IMR-90 (cell line): ENCODE data around the gene SERHL2. TPM values are rescaled to one million over a fixed set of nuclear protein-coding genes. Genes with fewer than 3 reads are reported as not detected.
"Not testable (repeated sequence)": the region's sequence is repeated elsewhere in the genome, so short reads cannot be mapped to it uniquely, and the experiment has no call there.

Source experiments
- ATAC-seq: fragments of 200-7000 bp; cut with Tn5 transposase; 2 replicates; pipeline ENCODE4 v1.9.1; 2020; ENCODE audit warnings: low read depth, mild to moderate bottlenecking, moderate library complexity
- BruUV-seq: library from RNA; stranded (reverse); fragments of 400-500 nt; replicated peaks from 2 replicates; lab custom pipeline; 2021; lab: Mats Ljungman, UMichigan
- CTCF ChIA-PET: fragments of 300-600 bp; formaldehyde crosslinking; extraction: SDS; loops from one replicate; lab custom pipeline; 2021; ENCODE audit warnings: antibody characterized with exemption; lab: Yijun Ruan, JAX
- POLR2A ChIA-PET: fragments of 300-600 bp; sonication (Branson Sonifier 250); formaldehyde crosslinking; loops from one replicate; lab custom pipeline; 2022; ENCODE audit warnings: antibody characterized with exemption; ENCODE audit not compliant: unreplicated experiment; lab: Charles Lee
- DNase-seq: peaks from one replicate; pipeline ENCODE4 v3.0.0; 2013
- H2AFZ ChIP-seq: replicated peaks from 2 replicates; pipeline ENCODE3; 2013; ENCODE audit warnings: low read length, mild to moderate bottlenecking; ENCODE audit not compliant: poor library complexity
- H2AK5ac ChIP-seq: 2 replicates; pipeline ENCODE4 v1.6.1; 2013; ENCODE audit warnings: low read depth, low read length, inconsistent platforms
- H2AK9ac ChIP-seq: replicated peaks from 2 replicates; pipeline ENCODE3; 2013; ENCODE audit warnings: mild to moderate bottlenecking, low read depth, low read length, moderate library complexity; ENCODE audit not compliant: poor library complexity
- H2BK120ac ChIP-seq: 2 replicates; pipeline ENCODE4 v1.6.1; 2013; ENCODE audit warnings: low read depth, low read length, inconsistent platforms
- H2BK15ac ChIP-seq: 3 replicates; pipeline ENCODE4 v1.6.1; 2013; ENCODE audit warnings: low read depth, low read length, inconsistent platforms
- H2BK20ac ChIP-seq: 2 replicates; pipeline ENCODE4 v1.6.1; 2013; ENCODE audit warnings: low read depth, mild to moderate bottlenecking, inconsistent platforms, low read length, moderate library complexity
- H2BK5ac ChIP-seq: 2 replicates; pipeline ENCODE4 v1.6.1; 2013; ENCODE audit warnings: mild to moderate bottlenecking, low read depth, low read length, inconsistent platforms; ENCODE audit not compliant: poor library complexity, severe bottlenecking
- H3K14ac ChIP-seq: replicated peaks from 2 replicates; pipeline ENCODE4 v1.6.1; 2013; ENCODE audit warnings: low read depth, low read length, inconsistent platforms
- H3K18ac ChIP-seq: 2 replicates; pipeline ENCODE4 v1.6.1; 2013; ENCODE audit warnings: low read depth, low read length, control low read depth
- H3K23ac ChIP-seq: 2 replicates; pipeline ENCODE4 v1.6.1; 2013; ENCODE audit warnings: low read depth, low read length, inconsistent platforms
- H3K27ac ChIP-seq: 2 replicates; pipeline ENCODE4 v1.5.1; 2013; ENCODE audit warnings: mild to moderate bottlenecking, control low read depth, low read length; ENCODE audit not compliant: insufficient read depth
- H3K27me3 ChIP-seq: 2 replicates; pipeline ENCODE4 v1.6.1; 2013; ENCODE audit warnings: low read length; ENCODE audit not compliant: control insufficient read depth, insufficient read depth
- H3K36me3 ChIP-seq: 2 replicates; pipeline ENCODE4 v1.6.1; 2013; ENCODE audit warnings: low read length, mixed read lengths; ENCODE audit not compliant: control insufficient read depth, insufficient read depth
- H3K4ac ChIP-seq: 2 replicates; pipeline ENCODE4 v1.6.1; 2013; ENCODE audit warnings: low read depth, low read length, inconsistent platforms
- H3K4me1 ChIP-seq: 2 replicates; pipeline ENCODE4 v1.6.1; 2013; ENCODE audit warnings: low read length, mixed read lengths; ENCODE audit not compliant: control insufficient read depth, insufficient read depth
- H3K4me2 ChIP-seq: 2 replicates; pipeline ENCODE4 v1.6.1; 2013; ENCODE audit warnings: low read depth, mild to moderate bottlenecking, control low read depth, low read length, moderate library complexity
- H3K4me3 ChIP-seq: 2 replicates; pipeline ENCODE4 v1.5.1; 2013; ENCODE audit warnings: low read depth, mild to moderate bottlenecking, control low read depth, low read length, moderate library complexity; ENCODE audit not compliant: insufficient read depth
- H3K56ac ChIP-seq: 2 replicates; pipeline ENCODE4 v1.6.1; 2013; ENCODE audit warnings: low read length, inconsistent platforms; ENCODE audit not compliant: insufficient read depth; ENCODE audit errors: extremely low read depth
- H3K79me1 ChIP-seq, 2 experiments: 2 replicates each; pipeline ENCODE4 v1.6.1; 2013; ENCODE audit warnings: low read length in 2 of 2, inconsistent platforms in 1 of 2, low read depth in 1 of 2
- H3K9ac ChIP-seq: 2 replicates; pipeline ENCODE4 v1.6.1; 2013; ENCODE audit warnings: low read depth, low read length, control low read depth
- H3K9me1 ChIP-seq: 2 replicates; pipeline ENCODE4 v1.6.1; 2013; ENCODE audit warnings: low read length, inconsistent platforms; ENCODE audit not compliant: insufficient read depth
- H3K9me3 ChIP-seq: 2 replicates; pipeline ENCODE4 v1.6.1; 2013; ENCODE audit warnings: low read length; ENCODE audit not compliant: control insufficient read depth, insufficient read depth
- H4K20me1 ChIP-seq: 2 replicates; pipeline ENCODE4 v1.6.1; 2013; ENCODE audit warnings: low read length, inconsistent platforms; ENCODE audit not compliant: insufficient read depth
- H4K5ac ChIP-seq: 2 replicates; pipeline ENCODE4 v1.6.1; 2013; ENCODE audit warnings: mild to moderate bottlenecking, low read depth, low read length, control low read depth
- H4K8ac ChIP-seq, 2 experiments: 2 replicates each; pipeline ENCODE4 v1.6.1; 2013; ENCODE audit warnings: low read depth in 2 of 2, low read length in 2 of 2, control low read depth in 1 of 2, inconsistent platforms in 1 of 2
- H4K91ac ChIP-seq: 2 replicates; pipeline ENCODE4 v1.6.1; 2013; ENCODE audit warnings: low read depth, low read length, inconsistent platforms; ENCODE audit not compliant: insufficient read depth
- WGBS, 2 experiments: methylation state at CpG; one replicate each; pipeline versions ENCODE4 v1.1.5 to v1.1.7; 2013; ENCODE audit warnings: missing lambda C conversion rate in 2 of 2; ENCODE audit not compliant: insufficient read length in 1 of 2; ENCODE audit errors: extremely low coverage in 2 of 2; 5-methylcytosine and 5-hydroxymethylcytosine counted together
- dilution Hi-C: fragments of 300-500 bp; cut with HindIII; formaldehyde crosslinking; loops from one replicate; pipeline ENCODE4 v1.14.3; 2018; ENCODE audit warnings: low sequenced_read_pairs; ENCODE audit not compliant: unreplicated experiment
- in situ Hi-C: fragments of 300-500 bp; cut with MboI; formaldehyde crosslinking; loops from 3 replicates; pipeline ENCODE4 v1.14.3; 2019; ENCODE audit warnings: low sequenced_read_pairs, inconsistent platforms, mixed read lengths
- intact Hi-C: fragments of 100-400 bp; cut with micrococcal nuclease; formaldehyde crosslinking; loops from 2 replicates; pipeline ENCODE4 v1.10.0; 2022
- polyA plus RNA-seq, 3 experiments: library from polyadenylated mRNA; depleted of rRNA; stranded (reverse); fragments of >200 nt; gene quantifications; 2 replicates each; pipeline ENCODE4 v1.2.3, GENCODE V29; 2012; ENCODE audit warnings: low replicate concordance in 1 of 3
- total RNA-seq: library from RNA; depleted of rRNA; stranded (reverse); fragments of >200 nt; gene quantifications from 2 replicates; pipeline ENCODE4 v1.2.3, GENCODE V29; 2012

SERHL2 gene
- total and polyA plus RNA-seq, 2 of the 4 experiments (the other 2 are of a cell fraction) = 4.5 to 5.0 TPM

- H3K14ac ChIP-seq, BruUV-seq, H4K20me1 ChIP-seq, H4K5ac ChIP-seq, H3K79me1 ChIP-seq, H3K56ac ChIP-seq, H3K9ac ChIP-seq, H3K9me3 ChIP-seq, H2BK20ac ChIP-seq, H3K4me1 ChIP-seq, DNase-seq, H3K9me1 ChIP-seq, H4K8ac ChIP-seq, H2AK5ac ChIP-seq, H4K91ac ChIP-seq, H3K4ac ChIP-seq, H2AFZ ChIP-seq, H2BK120ac ChIP-seq, H3K4me3 ChIP-seq, CTCF ChIA-PET, ATAC-seq, H3K27me3 ChIP-seq, H3K18ac ChIP-seq, H2BK5ac ChIP-seq, intact Hi-C loops, dilution Hi-C loops, POLR2A ChIA-PET, H3K4me2 ChIP-seq, H3K23ac ChIP-seq, H3K27ac ChIP-seq, H2AK9ac ChIP-seq, H2BK15ac ChIP-seq, H3K36me3 ChIP-seq, in situ Hi-C loops: not testable (repeated sequence)
- 100% methylated on average over 4 of the region's 18 CpGs; no CpG with 5 or more reads in 1 of the 2 experiments for WGBS, 2 experiments
Observed at GRCh38 chr22:42536634-42537033, 17.1 kb upstream of the SERHL2 start.

- H3K9me1 ChIP-seq, H2BK15ac ChIP-seq, H3K4ac ChIP-seq, H2AFZ ChIP-seq, H3K56ac ChIP-seq, H4K91ac ChIP-seq, H2AK5ac ChIP-seq, H3K9me3 ChIP-seq, H3K27me3 ChIP-seq, H3K27ac ChIP-seq, H3K14ac ChIP-seq, H3K4me1 ChIP-seq, POLR2A ChIA-PET, H3K36me3 ChIP-seq, dilution Hi-C loops, CTCF ChIA-PET, H3K79me1 ChIP-seq, in situ Hi-C loops, H3K4me2 ChIP-seq, DNase-seq, H4K20me1 ChIP-seq, H2BK20ac ChIP-seq, intact Hi-C loops, H2BK120ac ChIP-seq, BruUV-seq, H3K9ac ChIP-seq, H2AK9ac ChIP-seq, H3K23ac ChIP-seq, H3K4me3 ChIP-seq, H4K5ac ChIP-seq: not testable (repeated sequence)
- Histone ChIP-seq H2BK5ac (peak overlapping the region; percentile 26), H3K18ac (peak overlapping the region; percentile 58; the same call in 1 of the 2 replicates), H4K8ac (peak overlapping the region in 1 of 2 experiments; percentile 55; a peak in 1 of 4 replicates)
- no CpG with 5 or more reads among the region's 14 CpGs for WGBS, 2 experiments
- ATAC-seq = peak; percentile 87
Observed at GRCh38 chr22:42537199-42537831, 16.4 kb upstream of the SERHL2 start.
